GM18867 (cell line): ENCODE measurements around the gene WHRN.

ENCODE experiments used
- ATAC-seq: cut with Tn5 transposase; IDR thresholded peaks from one replicate; pipeline ENCODE4 v1.9.1; 2021; ENCODE audit warnings: mild to moderate bottlenecking, moderate library complexity; ENCODE audit not compliant: unreplicated experiment

WHRN gene

DNA sequence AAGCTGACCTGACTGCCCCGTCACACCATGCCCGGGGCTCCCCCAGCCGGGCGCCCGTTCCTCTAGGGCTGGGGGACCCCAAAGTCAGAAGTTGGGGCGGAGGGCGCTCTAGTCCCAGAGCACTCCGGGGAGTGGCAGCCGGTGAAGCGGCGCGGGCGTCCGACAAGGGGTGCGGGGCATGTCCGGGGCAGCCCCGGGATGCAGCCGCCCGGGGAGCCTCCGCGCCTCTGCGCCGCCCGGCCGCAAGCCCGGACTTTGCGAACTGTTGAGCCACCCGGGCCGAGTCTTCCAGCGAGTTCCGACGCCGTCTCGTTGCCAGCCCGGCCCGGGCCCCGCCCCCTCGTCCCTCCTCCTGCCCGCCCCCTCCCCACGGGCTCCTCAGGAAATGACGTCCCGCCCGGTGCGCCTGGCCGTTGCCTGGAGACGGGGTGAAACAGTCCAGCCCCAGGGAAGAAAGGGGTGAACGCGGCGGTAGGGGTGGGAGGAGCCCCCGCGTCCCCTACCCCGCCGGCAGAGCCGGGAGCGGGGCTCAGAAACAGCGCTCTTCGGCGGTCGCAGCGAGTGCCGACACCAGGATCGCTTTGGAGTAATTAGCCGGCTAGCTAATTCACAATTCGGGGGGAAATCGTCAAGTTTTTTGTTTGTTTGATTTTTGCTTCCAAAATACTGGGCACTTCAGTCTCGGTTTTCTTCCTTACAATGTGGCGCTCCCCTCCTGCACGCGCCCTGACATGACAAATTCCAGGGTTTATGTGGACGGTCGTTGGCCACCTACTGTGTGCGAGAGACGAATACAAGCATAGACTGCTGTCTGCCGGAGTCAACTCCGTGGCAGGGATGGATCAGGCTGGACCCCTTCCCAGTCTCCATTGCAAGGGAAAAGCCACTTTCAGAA lies at the start of gene WHRN:
Gene WHRN, minus strand, starts transcription at position 287 of the 895 bp plus-strand sequence. CDS start 672 bp downstream, outside the sequence.
- ATAC-seq = peak; percentile 88

- ATAC-seq = no peak
These were observed 47.9 kb upstream of the WHRN start for GRCh38 chr9:114553202-114553601.

DNA sequence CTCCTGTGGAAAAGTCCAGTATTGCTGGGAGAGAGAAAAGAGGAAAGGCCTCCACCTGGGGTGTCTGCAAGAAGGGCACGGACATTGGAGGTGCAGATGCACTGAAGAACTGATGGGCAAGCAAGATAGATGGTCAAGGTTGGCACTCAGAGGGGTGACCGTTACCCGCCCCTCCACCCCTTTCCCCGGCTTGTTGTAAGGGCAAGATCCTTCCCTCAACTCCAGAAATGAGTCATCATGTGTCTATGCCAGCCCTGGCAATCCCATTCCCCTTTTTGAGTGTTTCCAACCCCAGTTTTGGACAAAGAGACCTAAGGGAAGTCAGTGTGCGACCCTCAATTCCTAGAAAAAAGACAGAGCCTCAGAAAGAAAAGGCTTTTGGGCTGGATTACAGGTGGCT lies 47.4 kb upstream of the WHRN start:
- no peak for ATAC-seq

DNA sequence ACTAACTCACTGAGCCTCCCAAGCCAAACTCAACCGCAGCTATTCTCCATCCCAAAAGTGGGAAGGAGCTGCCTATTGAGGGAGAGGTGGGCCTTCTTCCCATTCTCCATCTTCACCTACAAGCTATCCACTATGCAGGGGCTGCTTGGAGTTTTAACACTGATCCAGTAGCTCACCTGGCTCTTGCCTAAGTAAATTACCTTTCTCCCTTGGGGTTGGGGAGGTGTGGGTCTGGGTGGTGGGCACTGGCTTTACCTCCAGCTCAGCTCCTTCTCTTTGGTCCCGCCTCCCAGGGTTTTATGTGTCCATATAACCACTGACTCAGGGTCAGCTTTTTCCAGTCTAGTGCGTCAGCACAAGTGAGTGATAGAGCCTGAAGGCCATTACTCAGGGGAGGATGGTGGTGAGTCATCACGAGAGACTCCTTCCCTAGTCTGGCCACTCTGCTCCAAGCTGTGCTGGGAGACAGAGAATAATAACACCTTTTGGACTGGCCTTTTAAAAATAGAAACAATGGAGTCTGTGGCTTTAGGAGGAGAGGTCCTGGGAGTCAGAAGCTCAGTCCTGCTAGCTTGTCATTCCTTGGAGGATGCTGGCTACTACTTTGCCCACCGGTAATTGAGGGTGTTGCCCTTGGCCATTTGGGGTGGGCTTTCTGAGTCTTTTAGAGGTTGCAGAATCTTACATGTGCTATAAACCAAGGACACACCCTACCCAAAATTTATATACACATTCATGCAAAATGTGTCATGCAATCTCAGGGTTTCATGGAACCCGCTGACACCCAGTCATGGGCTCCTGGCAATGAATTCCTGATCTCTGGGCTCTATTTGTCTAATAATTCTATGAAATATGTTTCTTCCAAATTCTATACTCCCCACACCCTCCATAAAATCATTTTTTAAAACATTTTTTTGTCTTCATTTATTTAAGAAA lies 46.7 kb upstream of the WHRN start:
- no peak for ATAC-seq

- no peak for ATAC-seq
These were observed 44.5 kb upstream of the WHRN start for GRCh38 chr9:114549697-114550330.

DNA sequence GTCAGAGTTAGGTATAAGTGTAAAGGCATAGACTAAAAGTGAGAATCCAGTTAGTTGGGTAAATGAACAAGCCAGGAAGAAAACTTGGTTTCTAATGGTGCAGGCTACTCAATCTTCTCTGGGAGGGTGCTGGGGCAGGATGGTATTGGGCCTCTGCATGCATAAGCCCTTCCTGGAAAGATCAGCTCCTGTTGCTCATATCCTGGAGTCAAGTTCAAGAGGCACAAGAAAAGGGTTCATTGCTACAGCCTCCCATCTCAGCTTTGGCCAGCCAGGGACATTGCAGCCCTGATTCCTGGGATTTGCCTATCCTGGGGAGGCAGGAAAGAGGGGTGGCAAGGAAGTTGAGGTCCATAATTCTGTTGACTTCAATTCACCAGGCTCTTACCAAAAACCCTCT lies 41.6 kb upstream of the WHRN start:
- ATAC-seq = no peak

DNA sequence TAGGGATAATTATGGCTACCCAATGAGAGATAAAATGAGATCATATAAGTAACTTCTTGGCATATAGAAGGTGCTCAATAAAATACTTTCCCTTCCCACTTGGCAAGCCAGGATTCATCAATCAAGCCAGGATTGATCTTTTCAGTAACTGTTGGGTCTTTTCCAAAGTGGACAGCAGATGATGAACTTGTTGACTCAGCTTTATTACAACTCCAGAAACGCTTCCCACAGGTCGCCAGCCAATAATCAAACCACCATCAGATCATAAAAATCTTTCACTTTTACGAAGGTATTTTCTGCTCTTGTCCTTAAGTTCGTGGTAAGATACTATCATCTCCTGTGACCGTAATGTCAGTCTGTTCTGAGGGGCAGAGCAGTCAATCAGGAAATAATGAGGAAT lies 39.8 kb upstream of the WHRN start:
- no peak for ATAC-seq

- no peak for ATAC-seq
These were observed 34.6 kb upstream of the WHRN start for GRCh38 chr9:114539701-114540380.

- ATAC-seq = peak; percentile 65
These were observed 33.0 kb upstream of the WHRN start for GRCh38 chr9:114538241-114538640.

DNA sequence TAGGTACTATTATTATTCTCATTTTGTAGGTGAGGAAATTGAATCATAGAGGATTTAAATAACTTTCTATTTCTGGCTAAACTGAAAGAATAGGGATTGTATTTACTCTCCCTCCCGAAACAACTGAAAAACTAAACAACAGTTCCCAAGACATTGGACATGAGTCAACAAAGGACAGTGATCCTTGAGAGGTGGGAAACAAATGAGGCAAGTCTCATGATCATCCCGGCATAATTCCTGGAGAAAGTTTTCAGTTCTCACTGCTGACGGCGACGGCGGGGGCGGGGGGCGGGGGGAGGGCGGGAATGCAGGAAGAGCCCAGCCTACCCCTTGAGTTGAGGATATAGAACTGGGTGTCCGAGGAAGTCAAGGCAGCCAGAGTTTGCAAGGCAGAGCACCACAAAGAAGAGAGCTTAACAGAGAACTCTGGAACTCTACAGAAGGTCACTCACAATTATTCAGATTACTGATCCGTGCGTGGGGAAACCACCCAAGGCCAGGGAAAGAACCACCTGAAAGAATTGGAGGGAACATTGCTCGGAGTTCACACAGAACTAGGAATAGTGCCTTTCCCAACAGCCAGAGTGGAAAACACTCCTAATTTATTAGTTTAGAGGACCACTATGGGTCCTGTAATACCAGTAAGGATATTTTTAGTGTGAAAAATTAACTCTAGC lies 27.4 kb upstream of the WHRN start:
- ATAC-seq = no peak

GRCh38 chr9:114529285-114529684 lies 24.0 kb upstream of the WHRN start:
- no peak for ATAC-seq

GRCh38 chr9:114526807-114527206 lies 21.5 kb upstream of the WHRN start:
- ATAC-seq = no peak

DNA sequence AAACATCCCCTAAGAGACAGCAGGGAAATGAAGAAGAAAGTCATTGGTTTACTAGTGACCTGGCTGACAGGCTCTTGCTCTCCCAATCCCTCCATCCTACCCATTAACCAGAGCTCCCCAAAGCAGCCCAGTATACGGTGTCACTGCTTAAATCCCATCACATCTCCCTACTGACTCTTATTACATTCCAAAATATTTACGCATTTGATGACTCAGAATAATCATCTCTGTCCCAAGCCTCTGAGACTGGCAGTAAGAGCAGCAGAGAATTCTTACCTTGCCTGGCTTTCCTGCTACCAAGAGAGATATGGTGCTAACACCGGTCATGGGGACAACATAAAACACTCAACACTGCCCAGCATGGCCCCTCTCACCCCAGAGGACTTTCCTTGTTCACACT lies 20.2 kb upstream of the WHRN start:
- ATAC-seq = no peak

GRCh38 chr9:114524247-114524681 lies 19.0 kb upstream of the WHRN start:
- ATAC-seq = no peak

DNA sequence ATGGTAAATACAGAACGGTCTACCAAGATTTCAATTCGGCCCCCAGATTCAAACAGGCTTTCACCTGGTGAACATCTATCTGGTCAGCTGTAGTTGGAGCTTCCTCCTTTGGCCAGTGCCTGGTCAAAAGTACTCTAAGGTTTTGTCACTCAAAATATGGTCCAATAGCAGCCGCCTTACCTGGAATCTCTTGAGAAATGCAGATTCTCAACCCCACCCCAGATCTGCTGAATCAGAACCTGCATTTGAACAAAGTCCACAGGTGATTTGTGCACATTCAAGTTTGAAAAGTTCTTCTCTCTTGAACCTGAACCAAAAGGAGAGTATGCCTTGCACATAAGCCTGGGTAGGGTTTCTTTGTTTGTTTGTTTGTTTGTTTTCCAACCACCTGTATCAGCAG lies 17.6 kb upstream of the WHRN start:
- no peak for ATAC-seq

- ATAC-seq = no peak
These were observed 17.0 kb upstream of the WHRN start for GRCh38 chr9:114522286-114522685.

DNA sequence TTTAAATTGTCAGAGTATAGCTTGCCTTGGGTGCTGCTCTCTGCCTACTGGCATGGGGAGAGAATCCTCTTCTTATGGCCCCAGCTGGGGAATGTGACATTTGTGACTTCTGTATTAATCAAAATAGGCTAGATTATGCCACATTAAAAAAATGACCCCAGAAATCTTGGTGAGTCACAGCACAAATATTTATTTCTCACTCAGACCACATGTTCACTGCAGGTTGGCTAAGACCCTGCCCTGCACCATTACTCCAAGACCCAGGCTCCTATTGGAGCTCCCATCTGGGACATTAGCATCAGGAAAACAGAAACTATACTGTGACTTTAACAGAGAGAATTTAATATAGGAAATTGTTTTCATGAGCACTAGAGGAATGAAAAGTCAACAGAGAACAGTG lies 16.6 kb upstream of the WHRN start:
- ATAC-seq = no peak

DNA sequence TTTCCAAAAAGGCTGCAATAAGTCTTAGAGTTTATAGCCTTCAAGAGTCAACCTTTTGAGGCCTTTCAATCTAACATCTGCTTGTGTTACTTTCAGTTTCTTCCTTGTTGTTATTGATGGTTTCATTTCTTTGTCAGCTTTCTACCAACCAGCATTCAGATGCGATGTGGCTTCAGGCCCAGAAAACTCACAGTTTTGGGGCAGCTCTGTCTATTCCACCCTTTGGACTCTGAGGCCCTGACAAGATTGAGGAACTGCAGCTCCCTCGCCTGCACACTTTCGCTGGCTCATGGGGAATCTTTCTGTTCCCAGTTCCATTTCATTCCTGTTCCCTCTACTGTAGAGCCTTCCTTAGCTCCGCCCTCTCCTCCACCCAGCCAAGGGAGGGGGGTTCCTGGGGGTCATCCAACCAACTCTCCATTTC lies 13.3 kb upstream of the WHRN start:
- ATAC-seq = peak; percentile 91

- ATAC-seq = no peak
These were observed 12.8 kb upstream of the WHRN start for GRCh38 chr9:114518120-114518519.

- no peak for ATAC-seq
These were observed 11.6 kb upstream of the WHRN start for GRCh38 chr9:114516913-114517312.
